Osteoblast (primary cell): ENCODE results near the gene HIVEP2. TPM values are rescaled to one million over a fixed set of nuclear protein-coding genes. Genes with fewer than 3 reads are reported as not detected.

ENCODE experiments used
- DNase-seq: peaks from one replicate; pipeline ENCODE4 v3.0.0; 2011; ENCODE audit warnings: low spot score, mixed read lengths; ENCODE audit not compliant: insufficient read length; ENCODE audit errors: missing footprints
- H2AFZ ChIP-seq: 2 replicates; pipeline ENCODE4 v1.6.0; 2011; ENCODE audit warnings: mild to moderate bottlenecking, low read length
- H3K27ac ChIP-seq: 2 replicates; pipeline ENCODE4 v1.5.1; 2011; ENCODE audit warnings: mild to moderate bottlenecking, low read depth, low read length, moderate library complexity
- H3K27me3 ChIP-seq: 2 replicates; pipeline ENCODE4 v1.6.0; 2012; ENCODE audit warnings: mild to moderate bottlenecking, control low read depth, inconsistent platforms, low read length, moderate library complexity; ENCODE audit not compliant: insufficient read depth
- H3K36me3 ChIP-seq: 2 replicates; pipeline ENCODE4 v1.5.1; 2011; ENCODE audit warnings: mild to moderate bottlenecking, low read length, control low read depth, moderate library complexity; ENCODE audit not compliant: insufficient read depth
- H3K4me1 ChIP-seq: 2 replicates; pipeline ENCODE4 v1.5.1; 2011; ENCODE audit warnings: mild to moderate bottlenecking, low read length, control low read depth, moderate library complexity; ENCODE audit not compliant: insufficient read depth
- H3K4me2 ChIP-seq: 2 replicates; pipeline ENCODE4 v1.6.0; 2011; ENCODE audit warnings: mild to moderate bottlenecking, low read length; ENCODE audit not compliant: insufficient read depth
- H3K4me3 ChIP-seq: fragments of 200-600 bp; sonication (generic); 3 replicates; pipeline ENCODE4 v1.5.1; 2012; ENCODE audit warnings: mild to moderate bottlenecking, low read length, inconsistent platforms; ENCODE audit not compliant: insufficient read depth
- H3K79me2 ChIP-seq: 2 replicates; pipeline ENCODE4 v1.6.0; 2012; ENCODE audit warnings: mild to moderate bottlenecking, low read length, control low read depth, inconsistent platforms; ENCODE audit not compliant: insufficient read depth
- H3K9me3 ChIP-seq: 2 replicates; pipeline ENCODE4 v1.5.1; 2011; ENCODE audit warnings: low read depth, low read length, control low read depth
- H4K20me1 ChIP-seq: 2 replicates; pipeline ENCODE4 v1.6.0; 2012; ENCODE audit warnings: mild to moderate bottlenecking, low read length, control low read depth; ENCODE audit not compliant: insufficient read depth
- CTCF ChIP-seq: IDR thresholded peaks from 2 replicates; pipeline ENCODE4 v1.5.1; 2011; ENCODE audit warnings: mild to moderate bottlenecking, low read depth, low read length, moderate library complexity; ENCODE audit errors: extremely low read depth
- total RNA-seq: library from RNA; depleted of rRNA; stranded (reverse); fragments of >200 nt; gene quantifications from 2 replicates; pipeline ENCODE4 v1.2.3, GENCODE V29; 2012

The HIVEP2 gene
- total RNA-seq, 1 donor: 30.4 TPM

- TF ChIP-seq CTCF: no peak
- Histone ChIP-seq H3K4me2 (no peak overlapping the region), H3K27me3 (no peaks in the 10 kb centered on the region), H3K27ac (no peak overlapping the region), H4K20me1 (peaks cover 4% of the 10 kb centered on the region), H2AFZ (no peak overlapping the region), H3K4me1 (peaks cover 13% of the 10 kb centered on the region), H3K36me3 (no peaks in the 10 kb centered on the region), H3K79me2 (peaks cover 77% of the 10 kb centered on the region), H3K9me3 (no peaks in the 10 kb centered on the region), H3K4me3 (no peak overlapping the region)
- no peak for DNase-seq
Measured at GRCh38 chr6:142914937-142915697, 29.9 kb downstream of the HIVEP2 start.

GRCh38 chr6:142914369-142914768 lies 30.6 kb downstream of the HIVEP2 start:
- Histone ChIP-seq H4K20me1 (peaks cover 4% of the 10 kb centered on the region), H3K27me3 (no peaks in the 10 kb centered on the region), H3K36me3 (no peaks in the 10 kb centered on the region), H3K4me2 (no peak overlapping the region), H3K4me1 (peaks cover 10% of the 10 kb centered on the region), H3K9me3 (no peaks in the 10 kb centered on the region), H3K79me2 (peaks cover 75% of the 10 kb centered on the region), H3K27ac (no peak overlapping the region), H3K4me3 (no peak overlapping the region), H2AFZ (no peak overlapping the region)
- no peak for TF ChIP-seq CTCF
- DNase-seq: no peak

GRCh38 chr6:142913511-142914047 lies 31.4 kb downstream of the HIVEP2 start:
- no peak overlapping the region for H2AFZ ChIP-seq
- H3K4me2 ChIP-seq: no peak overlapping the region
- H3K4me3 ChIP-seq: no peak overlapping the region
- H3K27me3 ChIP-seq: no peaks in the 10 kb centered on the region
- no peaks in the 10 kb centered on the region for H3K9me3 ChIP-seq
- no peak for TF ChIP-seq CTCF
- no peak overlapping the region for H3K27ac ChIP-seq
- H4K20me1 ChIP-seq: peaks cover 4% of the 10 kb centered on the region
- H3K79me2 ChIP-seq: peaks cover 77% of the 10 kb centered on the region
- DNase-seq: no peak
- no peaks in the 10 kb centered on the region for H3K36me3 ChIP-seq
- H3K4me1 ChIP-seq: peaks cover 3% of the 10 kb centered on the region

GRCh38 chr6:142913036-142913510 lies 31.9 kb downstream of the HIVEP2 start:
- TF ChIP-seq CTCF: no peak
- H3K4me1 ChIP-seq: no peaks in the 10 kb centered on the region
- H3K4me2 ChIP-seq: no peak overlapping the region
- H4K20me1 ChIP-seq: peaks cover 4% of the 10 kb centered on the region
- H3K27me3 ChIP-seq: no peaks in the 10 kb centered on the region
- no peaks in the 10 kb centered on the region for H3K36me3 ChIP-seq
- H3K27ac ChIP-seq: no peak overlapping the region
- H3K79me2 ChIP-seq: peaks cover 78% of the 10 kb centered on the region
- no peak overlapping the region for H3K4me3 ChIP-seq
- H3K9me3 ChIP-seq: no peaks in the 10 kb centered on the region
- H2AFZ ChIP-seq: no peak overlapping the region
- no peak for DNase-seq
